ACHN (cell line): ENCODE data around the gene PFKP.
"Not testable (repeated sequence)": the region's sequence is repeated elsewhere in the genome, so short reads cannot be mapped to it uniquely, and the experiment has no call there.

ENCODE experiments used
- DNase-seq: peaks from one replicate; pipeline ENCODE4 v3.0.0-alpha.2; 2015
- in situ Hi-C: cut with HindIII; loops from 2 replicates; pipeline ENCODE4 v1.10.0; 2017; ENCODE audit warnings: low sequenced_read_pairs, low pct_ligation_motif_present, low pct_unique_long_range_greater_than_20kb

The PFKP gene

DNA sequence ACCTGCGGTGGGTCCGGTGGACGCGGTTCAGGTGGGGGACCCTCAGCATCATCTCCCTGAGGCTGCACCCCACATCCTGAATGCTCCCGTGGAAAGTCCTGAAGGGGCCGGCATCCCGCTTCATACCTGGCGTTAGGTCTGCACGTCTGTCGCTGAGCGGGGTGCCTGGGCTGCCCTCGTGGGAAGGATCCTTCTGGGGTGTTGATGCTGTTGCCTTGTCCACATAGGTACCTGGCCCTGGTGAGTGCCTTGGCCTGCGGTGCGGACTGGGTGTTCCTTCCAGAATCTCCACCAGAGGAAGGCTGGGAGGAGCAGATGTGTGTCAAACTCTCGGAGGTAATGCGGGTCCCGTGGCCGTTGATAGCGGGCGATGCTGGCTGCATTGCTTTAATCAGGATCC is 37.8 kb downstream of the PFKP start:
- in situ Hi-C loops = no loop called here
- no peak for DNase-seq

GRCh38 chr10:3105905-3106304 is 38.6 kb downstream of the PFKP start:
- in situ Hi-C loops = no loop called here
- DNase-seq = no peak

GRCh38 chr10:3106328-3106727 is 39.0 kb downstream of the PFKP start:
- in situ Hi-C loops, DNase-seq: not testable (repeated sequence)

- DNase-seq = no peak
- in situ Hi-C loops = no loop called here
Measured at GRCh38 chr10:3106928-3107425, 39.6 kb downstream of the PFKP start.

DNA sequence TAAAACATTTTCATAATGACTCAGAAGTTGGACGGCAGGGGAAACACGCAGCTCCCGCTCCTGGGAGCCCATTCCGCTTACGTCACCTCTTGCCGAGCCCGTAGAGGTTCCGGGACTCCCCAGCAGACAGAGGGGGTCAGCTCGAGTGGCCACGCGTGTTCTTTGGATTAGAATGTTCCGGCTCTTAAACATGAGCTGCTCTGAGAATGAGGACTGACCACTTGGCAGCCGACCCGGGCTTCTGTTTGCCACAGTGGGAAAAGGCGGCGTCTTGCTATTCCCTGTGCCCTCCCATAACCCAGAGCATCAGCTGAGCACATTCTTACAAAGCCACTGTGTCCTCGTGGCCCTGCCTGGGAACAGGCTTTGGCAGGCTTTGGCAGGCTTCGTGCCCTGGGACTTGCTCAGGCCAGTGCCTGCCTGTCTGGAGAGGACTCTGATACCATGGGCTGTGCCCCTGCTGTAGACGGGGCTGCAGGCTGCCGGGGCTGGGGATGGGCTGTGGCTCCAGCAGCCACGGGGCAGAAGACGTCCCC is 40.1 kb downstream of the PFKP start:
- in situ Hi-C loops = no loop called here
- peak; percentile 98 for DNase-seq

DNA sequence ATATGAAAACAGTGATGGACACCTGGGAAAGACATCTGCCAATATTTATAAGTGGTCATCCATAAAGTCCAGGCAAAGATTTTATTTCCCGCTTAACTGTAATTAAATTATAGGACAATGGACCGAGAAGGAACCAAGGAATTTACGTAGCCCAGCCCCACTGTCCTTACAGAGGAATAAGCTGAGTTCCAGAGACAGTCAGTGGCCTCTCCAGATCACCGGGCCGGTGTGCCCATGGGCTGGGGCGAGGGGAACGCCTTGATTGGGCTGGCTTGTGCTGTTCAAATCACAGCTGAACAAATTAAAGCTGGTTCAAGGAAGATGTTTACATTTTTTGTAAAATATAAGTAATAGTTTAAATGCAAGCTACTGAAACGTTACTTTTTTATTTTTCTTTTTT is 40.7 kb downstream of the PFKP start:
- DNase-seq = no peak
- in situ Hi-C loops = no loop called here

DNA sequence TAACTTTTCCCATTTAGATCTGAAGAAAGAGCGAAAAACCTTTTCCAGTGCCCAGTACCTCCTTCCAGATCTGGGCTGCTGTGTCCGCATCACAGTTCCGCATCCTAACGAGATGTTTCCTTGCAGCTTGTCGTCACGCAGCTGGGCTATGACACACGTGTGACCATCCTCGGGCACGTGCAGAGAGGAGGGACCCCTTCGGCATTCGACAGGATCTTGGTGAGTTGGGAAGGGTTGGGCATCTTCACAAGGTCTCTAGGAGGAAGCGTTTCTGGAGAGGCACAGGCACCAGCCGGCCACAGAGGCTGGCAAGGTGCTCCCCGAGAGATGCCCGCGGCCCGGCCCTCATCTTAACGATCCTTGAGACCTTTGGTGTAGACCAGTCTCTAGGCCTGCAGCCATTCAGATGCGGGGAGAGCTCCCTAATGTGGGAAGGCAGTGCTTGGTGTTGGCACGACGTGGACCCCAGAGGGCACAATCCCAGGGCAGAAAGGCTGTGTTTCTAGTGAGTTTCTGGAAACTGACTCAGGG is 41.3 kb downstream of the PFKP start:
- no peak for DNase-seq
- in situ Hi-C loops = no loop called here

DNA sequence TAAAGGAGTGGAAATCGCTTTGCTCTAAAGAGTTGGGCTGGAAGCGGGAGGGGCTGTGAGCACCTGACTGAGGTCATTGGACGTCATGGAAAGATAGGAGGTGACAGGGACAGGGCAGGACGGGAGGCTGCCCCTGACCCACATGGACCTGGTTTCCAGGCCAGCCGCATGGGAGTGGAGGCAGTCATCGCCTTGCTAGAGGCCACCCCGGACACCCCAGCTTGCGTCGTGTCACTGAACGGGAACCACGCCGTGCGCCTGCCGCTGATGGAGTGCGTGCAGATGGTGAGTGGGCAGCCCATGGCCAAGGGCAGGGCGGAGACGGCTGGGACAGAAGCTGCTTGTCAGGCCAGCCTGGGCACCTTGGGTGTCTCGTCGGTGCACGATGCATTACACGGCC is 41.8 kb downstream of the PFKP start:
- in situ Hi-C loops = no loop called here
- DNase-seq = no peak

GRCh38 chr10:3109633-3110032 is 42.3 kb downstream of the PFKP start:
- in situ Hi-C loops = no loop called here
- no peak for DNase-seq

- DNase-seq = no peak
- in situ Hi-C loops = no loop called here
Measured at GRCh38 chr10:3110782-3111620, 43.7 kb downstream of the PFKP start.

- in situ Hi-C loops = no loop called here
- no peak for DNase-seq
Measured at GRCh38 chr10:3111621-3112163, 44.3 kb downstream of the PFKP start.

GRCh38 chr10:3113343-3113720 is 46.0 kb downstream of the PFKP start:
- in situ Hi-C loops = no loop called here
- no peak for DNase-seq

DNA sequence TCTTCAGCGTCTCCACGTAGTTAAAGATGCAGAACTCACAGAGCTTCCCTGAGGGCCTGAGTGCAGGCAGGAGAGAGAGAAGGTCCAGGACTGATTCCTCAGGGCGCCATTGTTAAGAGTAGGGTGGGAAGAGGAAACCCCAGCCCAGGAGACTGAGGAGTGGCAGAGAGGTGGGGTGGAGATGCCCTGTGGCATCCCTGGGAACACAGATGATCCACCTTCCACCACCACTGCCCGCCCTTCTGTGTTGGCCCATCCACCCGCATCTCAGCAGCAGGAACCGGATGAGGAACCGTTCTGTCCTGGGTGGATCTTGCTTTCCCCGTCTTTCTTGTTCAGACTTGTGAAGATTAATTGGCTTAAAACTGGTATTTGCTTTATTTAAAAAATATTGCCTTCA is 48.3 kb downstream of the PFKP start:
- no peak for DNase-seq
- in situ Hi-C loops = no loop called here

GRCh38 chr10:3116508-3117100 is 49.3 kb downstream of the PFKP start:
- DNase-seq = no peak
- in situ Hi-C loops = no loop called here

- no peak for DNase-seq
- in situ Hi-C loops = no loop called here
Measured at GRCh38 chr10:3117486-3117885, 50.1 kb downstream of the PFKP start.

- in situ Hi-C loops = no loop called here
- DNase-seq = no peak
Measured at GRCh38 chr10:3118641-3119091, 51.3 kb downstream of the PFKP start.

- peak; percentile 43 for DNase-seq
- in situ Hi-C loops = no loop called here
Measured at GRCh38 chr10:3119796-3120459, 52.6 kb downstream of the PFKP start.

DNA sequence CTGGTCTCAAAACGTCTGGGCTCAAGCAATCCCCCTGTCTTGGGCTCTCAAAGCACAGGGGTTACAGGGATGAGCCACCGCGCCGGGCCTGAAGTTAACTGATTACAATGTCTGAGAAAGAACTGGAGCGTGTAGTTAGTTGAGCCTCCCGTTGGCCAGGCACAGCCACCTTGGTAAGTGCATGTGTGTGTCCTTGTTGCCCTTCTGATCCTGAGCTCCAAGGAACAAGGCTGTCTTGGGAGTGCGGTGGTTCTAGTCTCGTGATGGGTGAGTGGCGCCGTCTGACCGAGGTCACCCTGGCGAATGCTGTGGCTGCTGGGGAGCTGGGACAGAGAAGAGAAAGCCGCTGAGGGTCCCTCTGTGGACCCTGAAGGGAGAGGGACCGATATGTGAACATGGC is 54.7 kb downstream of the PFKP start:
- in situ Hi-C loops = no loop called here

More for the DNA sequence above, 54.7 kb downstream of the PFKP start:
- DNase-seq = no peak
